ENCODE data around the gene BARHL1. TPM values are rescaled to one million over a fixed set of nuclear protein-coding genes. Genes with fewer than 3 reads are reported as not detected.

Gene BARHL1
- total RNA-seq, 1 donor from 2014 or later, result not detected

DNA sequence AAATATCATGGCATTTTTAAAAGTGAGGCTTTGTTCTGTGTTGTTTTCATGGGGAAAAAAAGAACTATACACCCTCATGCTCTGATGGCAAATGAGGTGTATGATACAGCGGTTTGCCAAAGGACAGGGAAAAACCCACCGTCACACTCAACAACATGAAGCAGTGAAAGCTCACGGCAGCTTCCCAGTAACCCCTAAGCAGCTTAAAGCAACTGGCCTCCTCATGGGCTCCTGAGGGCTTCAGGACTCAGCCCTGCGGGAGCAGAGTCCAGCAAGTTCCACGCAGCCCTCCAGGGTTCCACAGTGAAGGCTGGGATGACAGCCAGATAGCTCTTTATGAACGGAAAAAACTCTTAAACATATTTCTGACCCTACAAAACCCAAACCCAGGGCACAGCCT, 12.9 kb downstream of the BARHL1 start:
- Mint-ChIP-seq H3K27me3 (ENCODE audit: unreplicated experiment) (peaks cover 10% of the 10 kb centered on the region), H3K27ac (ENCODE audit: unreplicated experiment) (no peak overlapping the region), H3K4me1 (ENCODE audit: low read depth, unreplicated experiment) (peaks cover 9% of the 10 kb centered on the region), H3K9me3 (ENCODE audit: unreplicated experiment) (peaks cover 8% of the 10 kb centered on the region), H3K4me3 (ENCODE audit: unreplicated experiment) (no peak overlapping the region), H3K36me3 (ENCODE audit: unreplicated experiment) (peaks cover 10% of the 10 kb centered on the region)
- TF ChIP-seq, protein P1, sequence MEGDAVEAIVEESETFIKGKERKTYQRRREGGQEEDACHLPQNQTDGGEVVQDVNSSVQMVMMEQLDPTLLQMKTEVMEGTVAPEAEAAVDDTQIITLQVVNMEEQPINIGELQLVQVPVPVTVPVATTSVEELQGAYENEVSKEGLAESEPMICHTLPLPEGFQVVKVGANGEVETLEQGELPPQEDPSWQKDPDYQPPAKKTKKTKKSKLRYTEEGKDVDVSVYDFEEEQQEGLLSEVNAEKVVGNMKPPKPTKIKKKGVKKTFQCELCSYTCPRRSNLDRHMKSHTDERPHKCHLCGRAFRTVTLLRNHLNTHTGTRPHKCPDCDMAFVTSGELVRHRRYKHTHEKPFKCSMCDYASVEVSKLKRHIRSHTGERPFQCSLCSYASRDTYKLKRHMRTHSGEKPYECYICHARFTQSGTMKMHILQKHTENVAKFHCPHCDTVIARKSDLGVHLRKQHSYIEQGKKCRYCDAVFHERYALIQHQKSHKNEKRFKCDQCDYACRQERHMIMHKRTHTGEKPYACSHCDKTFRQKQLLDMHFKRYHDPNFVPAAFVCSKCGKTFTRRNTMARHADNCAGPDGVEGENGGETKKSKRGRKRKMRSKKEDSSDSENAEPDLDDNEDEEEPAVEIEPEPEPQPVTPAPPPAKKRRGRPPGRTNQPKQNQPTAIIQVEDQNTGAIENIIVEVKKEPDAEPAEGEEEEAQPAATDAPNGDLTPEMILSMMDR (IDR thresholded peaks at IDR 0.05; ENCODE audit: partially characterized antibody, unreplicated experiment), result no peak
- no peak for DNase-seq

- TF ChIP-seq, protein P1 (IDR thresholded peaks at IDR 0.05; ENCODE audit: partially characterized antibody, unreplicated experiment), result no peak
- H3K27me3 Mint-ChIP-seq (ENCODE audit: unreplicated experiment), result peaks cover 11% of the 10 kb centered on the region
- peaks cover 4% of the 10 kb centered on the region for H3K9me3 Mint-ChIP-seq (ENCODE audit: unreplicated experiment)
- H3K36me3 Mint-ChIP-seq (ENCODE audit: unreplicated experiment), result peaks cover 12% of the 10 kb centered on the region
- no peak overlapping the region for H3K27ac Mint-ChIP-seq (ENCODE audit: unreplicated experiment)
- no peak overlapping the region for H3K4me3 Mint-ChIP-seq (ENCODE audit: unreplicated experiment)
- DNase-seq, result no peak
- H3K4me1 Mint-ChIP-seq (ENCODE audit: low read depth, unreplicated experiment), result peaks cover 7% of the 10 kb centered on the region
Observed at GRCh38 chr9:132596200-132596599, 13.8 kb downstream of the BARHL1 start.

GRCh38 chr9:132597073-132597775, 14.8 kb downstream of the BARHL1 start:
- no peak for DNase-seq
- no peak overlapping the region for H3K4me3 Mint-ChIP-seq (ENCODE audit: unreplicated experiment)
- TF ChIP-seq, protein P1 (IDR thresholded peaks at IDR 0.05; ENCODE audit: partially characterized antibody, unreplicated experiment), result no peak
- H3K27me3 Mint-ChIP-seq (ENCODE audit: unreplicated experiment), result peaks cover 9% of the 10 kb centered on the region
- no peak overlapping the region for H3K27ac Mint-ChIP-seq (ENCODE audit: unreplicated experiment)
- H3K36me3 Mint-ChIP-seq (ENCODE audit: unreplicated experiment), result peaks cover 12% of the 10 kb centered on the region
- peaks cover 4% of the 10 kb centered on the region for H3K4me1 Mint-ChIP-seq (ENCODE audit: low read depth, unreplicated experiment)
- peaks cover 2% of the 10 kb centered on the region for H3K9me3 Mint-ChIP-seq (ENCODE audit: unreplicated experiment)

DNA sequence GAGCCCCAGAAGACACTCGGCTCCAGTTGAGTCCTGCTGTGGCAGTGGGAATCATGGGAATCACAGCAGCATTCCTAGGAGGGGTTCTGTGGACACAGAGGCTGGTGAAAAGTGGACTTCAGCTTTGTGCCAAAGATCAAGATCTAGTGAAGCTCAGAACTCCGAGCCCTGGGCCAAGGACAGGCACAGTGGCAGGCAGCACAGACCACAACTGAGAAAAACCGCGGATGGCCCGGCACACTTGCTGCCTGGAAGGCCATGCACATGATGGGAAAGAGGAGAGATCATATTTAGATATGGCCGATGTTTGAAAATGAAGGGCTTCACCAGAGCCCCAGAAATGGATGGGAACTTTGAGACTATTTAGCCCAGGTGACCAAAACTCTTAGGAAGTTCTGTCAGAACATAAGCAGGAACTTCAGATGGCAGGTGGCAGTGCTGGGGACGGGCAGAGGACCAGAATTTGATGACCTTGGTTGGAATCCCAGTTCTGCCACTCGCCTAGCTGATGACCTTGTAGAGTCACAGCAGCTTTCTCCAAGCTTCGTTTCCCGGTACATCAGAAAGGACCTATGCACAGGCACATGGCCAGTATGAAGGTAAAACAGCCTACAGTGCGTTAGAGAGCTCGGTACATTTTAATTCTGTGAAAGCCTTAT, 18.0 kb downstream of the BARHL1 start:
- TF ChIP-seq, protein P1 (IDR thresholded peaks at IDR 0.05; ENCODE audit: partially characterized antibody, unreplicated experiment), result no peak
- peaks cover 4% of the 10 kb centered on the region for H3K9me3 Mint-ChIP-seq (ENCODE audit: unreplicated experiment)

DNA sequence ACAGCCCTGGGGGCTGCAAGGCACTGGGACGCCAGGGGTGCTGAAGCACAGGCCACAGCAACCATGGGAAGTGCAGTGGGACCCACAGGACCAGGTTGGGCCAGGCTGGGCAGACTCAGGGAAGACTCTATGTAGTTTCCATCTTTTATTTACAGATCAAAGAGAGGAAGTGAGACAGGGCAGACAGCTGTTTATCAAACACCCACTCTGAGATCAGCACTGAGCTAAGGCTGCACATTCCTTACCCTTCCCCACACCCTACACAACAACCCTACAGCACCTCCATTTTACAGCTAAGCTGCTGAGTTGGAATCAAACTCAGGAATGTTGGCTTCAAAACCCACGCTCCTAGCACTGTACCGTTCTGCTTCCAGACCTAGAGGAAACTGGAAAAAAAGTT, 19.8 kb downstream of the BARHL1 start:
- peaks cover 3% of the 10 kb centered on the region for H3K27me3 Mint-ChIP-seq (ENCODE audit: unreplicated experiment)
- peaks cover 17% of the 10 kb centered on the region for H3K4me1 Mint-ChIP-seq (ENCODE audit: low read depth, unreplicated experiment)
- peaks cover 4% of the 10 kb centered on the region for H3K36me3 Mint-ChIP-seq (ENCODE audit: unreplicated experiment)
- H3K27ac Mint-ChIP-seq (ENCODE audit: unreplicated experiment), result no peak overlapping the region
- no peak overlapping the region for H3K4me3 Mint-ChIP-seq (ENCODE audit: unreplicated experiment)
- H3K9me3 Mint-ChIP-seq (ENCODE audit: unreplicated experiment), result peaks cover 4% of the 10 kb centered on the region
- DNase-seq, result no peak
- TF ChIP-seq, protein P1 (IDR thresholded peaks at IDR 0.05; ENCODE audit: partially characterized antibody, unreplicated experiment), result no peak

More for the DNA sequence above, 18.0 kb downstream of the BARHL1 start:
- peaks cover 9% of the 10 kb centered on the region for H3K27me3 Mint-ChIP-seq (ENCODE audit: unreplicated experiment)
- no peak overlapping the region for H3K4me3 Mint-ChIP-seq (ENCODE audit: unreplicated experiment)
- peaks cover 12% of the 10 kb centered on the region for H3K36me3 Mint-ChIP-seq (ENCODE audit: unreplicated experiment)
- H3K27ac Mint-ChIP-seq (ENCODE audit: unreplicated experiment), result no peak overlapping the region
- DNase-seq, result no peak
- H3K4me1 Mint-ChIP-seq (ENCODE audit: low read depth, unreplicated experiment), result peaks cover 13% of the 10 kb centered on the region

Data from glutamatergic neuron (in vitro differentiated cells).